Heart left ventricle (tissue), 13 donors: ENCODE results near the gene EOMES.

Experiments
- POLR2A ChIP-seq, 2 donors: fragments of 450-650 bp; IDR thresholded peaks; one replicate each; pipeline ENCODE4 v1.6.1; 2017; ENCODE audit warnings: antibody characterized with exemption in 2 of 2, mild to moderate bottlenecking in 2 of 2, moderate library complexity in 2 of 2
- TF ChIP-seq, protein P1 (sequence below), 12 donors: fragments of 200-600 bp; sonication (generic) in 4 of 12; IDR thresholded peaks; one replicate each; pipeline versions ENCODE4 v1.5.0 to v1.8.0; 2018 to 2022; ENCODE audit warnings: antibody characterized with exemption in 12 of 12, mild to moderate bottlenecking in 5 of 12
- donor health status: ischemic (EF 13 %, LVEDD 7.1; RV severe dilation, severe dysfunction).
- donor health status: DM: no; HTN: yes; CAD: no.
- donor health status: DM: no; HTN: no; CAD: no.
- donor health status: ischemic (EF 25% LVEDD 6.9; RV normal size, moderate dysfunction).
- donor health status: ischemic (EF 25% LVEDD 5.7; RV mildly dilated, moderate dysfunction).
- donor health status: ischemic (EF 35%, LVEDD 5.7; RV mildly dilated, moderate dysfunction).
- donor health status: nonischemic (EF 11% LVEDD 7.7; RV severe dilation, severe dysfunction).
- donor health status: DM: yes; HTN: yes; CAD: no.
- donor health status: PGD.
- donor health status: ischemic (EF 29% LVEDD 5.4; RV normal size, mild dysfunction).
- donor health status: nonischemic (EF 23%, LVEDD 6.1; RV moderate dilation, normal function).

DNA sequence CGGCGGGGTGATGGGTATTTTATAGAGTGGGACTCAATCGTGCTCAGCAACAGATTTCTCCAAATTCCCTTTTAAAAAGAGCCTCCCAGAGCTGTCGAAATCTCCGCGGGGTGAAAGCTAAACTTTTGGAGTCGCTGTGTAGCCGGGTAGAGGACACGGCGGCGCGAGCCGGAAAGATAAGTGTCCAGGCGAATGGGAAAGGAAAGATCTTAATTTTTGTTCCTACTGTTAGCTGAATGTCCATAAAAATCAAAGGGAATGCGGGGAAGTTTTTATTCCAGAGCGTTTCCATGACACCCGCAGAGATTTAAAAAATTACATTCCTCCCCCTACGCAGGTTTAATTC lies 9.1 kb downstream of the EOMES start:
- TF ChIP-seq POLR2A (IDR thresholded peaks at IDR 0.05) = no peak
- TF ChIP-seq, protein P1, sequence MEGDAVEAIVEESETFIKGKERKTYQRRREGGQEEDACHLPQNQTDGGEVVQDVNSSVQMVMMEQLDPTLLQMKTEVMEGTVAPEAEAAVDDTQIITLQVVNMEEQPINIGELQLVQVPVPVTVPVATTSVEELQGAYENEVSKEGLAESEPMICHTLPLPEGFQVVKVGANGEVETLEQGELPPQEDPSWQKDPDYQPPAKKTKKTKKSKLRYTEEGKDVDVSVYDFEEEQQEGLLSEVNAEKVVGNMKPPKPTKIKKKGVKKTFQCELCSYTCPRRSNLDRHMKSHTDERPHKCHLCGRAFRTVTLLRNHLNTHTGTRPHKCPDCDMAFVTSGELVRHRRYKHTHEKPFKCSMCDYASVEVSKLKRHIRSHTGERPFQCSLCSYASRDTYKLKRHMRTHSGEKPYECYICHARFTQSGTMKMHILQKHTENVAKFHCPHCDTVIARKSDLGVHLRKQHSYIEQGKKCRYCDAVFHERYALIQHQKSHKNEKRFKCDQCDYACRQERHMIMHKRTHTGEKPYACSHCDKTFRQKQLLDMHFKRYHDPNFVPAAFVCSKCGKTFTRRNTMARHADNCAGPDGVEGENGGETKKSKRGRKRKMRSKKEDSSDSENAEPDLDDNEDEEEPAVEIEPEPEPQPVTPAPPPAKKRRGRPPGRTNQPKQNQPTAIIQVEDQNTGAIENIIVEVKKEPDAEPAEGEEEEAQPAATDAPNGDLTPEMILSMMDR (IDR thresholded peaks at IDR 0.05) = no peak
